MM.1S (cell line): ENCODE data around the gene SWAP70.

ENCODE experiments used
- DNase-seq: peaks from one replicate; pipeline ENCODE4 v3.0.0-alpha.2; 2015
- H2AFZ ChIP-seq: fragments of 300-600 bp; sonication (generic); 2 replicates; pipeline ENCODE4 v1.6.0; 2016; ENCODE audit warnings: antibody characterized with exemption, low read length
- H3F3A ChIP-seq: fragments of 300-600 bp; sonication (generic); 2 replicates; pipeline ENCODE4 v1.6.1; 2016; ENCODE audit warnings: mild to moderate bottlenecking, antibody characterized with exemption, low read length, moderate library complexity, mixed read lengths; ENCODE audit not compliant: insufficient read depth
- H3K27ac ChIP-seq: fragments of 300-600 bp; sonication (generic); 2 replicates; pipeline ENCODE4 v1.5.1; 2016; ENCODE audit warnings: mild to moderate bottlenecking, low read length
- H3K27me3 ChIP-seq: fragments of 300-600 bp; sonication (generic); replicated peaks from 2 replicates; pipeline ENCODE4 v1.6.0; 2016; ENCODE audit warnings: low read length; ENCODE audit not compliant: insufficient read depth
- H3K36me3 ChIP-seq: fragments of 300-600 bp; sonication (generic); replicated peaks from 2 replicates; pipeline ENCODE4 v1.6.1; 2016; ENCODE audit warnings: mild to moderate bottlenecking, low read length, mixed read lengths; ENCODE audit not compliant: insufficient read depth
- H3K4me1 ChIP-seq: fragments of 300-600 bp; sonication (generic); 2 replicates; pipeline ENCODE4 v1.6.1; 2016; ENCODE audit warnings: low read length, mixed read lengths
- H3K4me2 ChIP-seq: fragments of 300-600 bp; sonication (generic); 2 replicates; pipeline ENCODE4 v1.6.0; 2016; ENCODE audit warnings: low read depth, low read length
- H3K4me3 ChIP-seq: fragments of 300-600 bp; sonication (generic); 2 replicates; pipeline ENCODE4 v1.5.1; 2016; ENCODE audit warnings: low read length, mixed read lengths
- H3K79me2 ChIP-seq: fragments of 300-600 bp; sonication (generic); 2 replicates; pipeline ENCODE4 v1.6.1; 2016; ENCODE audit warnings: mixed run types, low read length, mixed read lengths
- H3K9ac ChIP-seq: fragments of 300-600 bp; sonication (generic); 2 replicates; pipeline ENCODE4 v1.6.1; 2016; ENCODE audit warnings: low read length, mixed read lengths
- H3K9me2 ChIP-seq: fragments of 300-600 bp; sonication (generic); replicated peaks from 2 replicates; pipeline ENCODE4 v1.6.1; 2016; ENCODE audit warnings: mild to moderate bottlenecking, low read length, mixed read lengths; ENCODE audit not compliant: insufficient read depth
- H3K9me3 ChIP-seq: fragments of 300-600 bp; sonication (generic); replicated peaks from 2 replicates; pipeline ENCODE4 v1.6.1; 2016; ENCODE audit warnings: mild to moderate bottlenecking, low read length, mixed read lengths; ENCODE audit not compliant: insufficient read depth
- H4K20me1 ChIP-seq: fragments of 300-600 bp; sonication (generic); 2 replicates; pipeline ENCODE4 v1.6.1; 2016; ENCODE audit warnings: mild to moderate bottlenecking, low read length, moderate library complexity, mixed read lengths; ENCODE audit not compliant: insufficient read depth
- EZH2 ChIP-seq: fragments of 300-600 bp; sonication (generic); optimal IDR thresholded peaks from 2 replicates; pipeline ENCODE3; 2017; ENCODE audit warnings: low read depth, mild to moderate bottlenecking, antibody characterized with exemption, low read length, mixed read lengths
- EZH2phosphoT487 ChIP-seq: fragments of 300-600 bp; sonication (generic); IDR thresholded peaks from 2 replicates; pipeline ENCODE4 v1.6.1; 2018; ENCODE audit warnings: antibody characterized with exemption, low read length
- TF ChIP-seq, protein P1 (sequence below): fragments of 300-600 bp; sonication (generic); IDR thresholded peaks from 2 replicates; pipeline ENCODE4 v1.5.1; 2016; ENCODE audit warnings: antibody characterized with exemption, low read length, mixed read lengths

The SWAP70 gene

DNA sequence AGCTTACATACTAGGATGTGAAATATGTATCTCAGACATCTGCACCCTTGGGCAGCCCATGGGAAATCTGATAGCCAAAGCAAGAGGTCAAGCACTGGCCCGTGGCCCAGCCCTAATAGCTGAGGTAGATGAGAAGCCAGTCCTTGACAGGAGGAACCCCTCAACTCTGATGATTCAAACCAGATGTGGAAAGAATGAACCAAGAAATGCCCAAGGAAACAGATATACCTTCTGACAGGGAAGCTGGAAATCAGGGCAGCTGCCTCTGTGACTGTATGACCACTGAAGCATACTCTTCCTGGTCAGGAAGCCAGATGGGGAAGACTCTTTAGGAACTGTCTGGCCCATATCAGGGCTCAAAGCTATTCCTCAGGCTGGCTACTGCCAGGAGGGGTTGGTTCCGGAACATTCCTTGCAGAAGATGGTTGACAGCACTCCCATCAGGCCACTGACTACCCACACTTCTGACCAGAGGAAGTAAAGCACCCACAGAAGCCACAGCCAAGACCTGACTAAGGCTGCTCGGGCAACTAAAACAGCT lies 124.2 kb downstream of the SWAP70 start:
- Histone ChIP-seq H3F3A (no peaks in the 10 kb centered on the region), H3K79me2 (no peaks in the 10 kb centered on the region), H3K9ac (no peak overlapping the region), H2AFZ (no peak overlapping the region), H3K27ac (no peak overlapping the region), H3K9me2 (no peaks in the 10 kb centered on the region), H3K4me1 (no peaks in the 10 kb centered on the region), H3K4me2 (no peak overlapping the region), H3K4me3 (no peak overlapping the region), H3K36me3 (no peaks in the 10 kb centered on the region), H3K9me3 (no peaks in the 10 kb centered on the region), H3K27me3 (no peaks in the 10 kb centered on the region), H4K20me1 (no peaks in the 10 kb centered on the region)
- TF ChIP-seq EZH2phosphoT487 = no peak
- TF ChIP-seq, protein P1, sequence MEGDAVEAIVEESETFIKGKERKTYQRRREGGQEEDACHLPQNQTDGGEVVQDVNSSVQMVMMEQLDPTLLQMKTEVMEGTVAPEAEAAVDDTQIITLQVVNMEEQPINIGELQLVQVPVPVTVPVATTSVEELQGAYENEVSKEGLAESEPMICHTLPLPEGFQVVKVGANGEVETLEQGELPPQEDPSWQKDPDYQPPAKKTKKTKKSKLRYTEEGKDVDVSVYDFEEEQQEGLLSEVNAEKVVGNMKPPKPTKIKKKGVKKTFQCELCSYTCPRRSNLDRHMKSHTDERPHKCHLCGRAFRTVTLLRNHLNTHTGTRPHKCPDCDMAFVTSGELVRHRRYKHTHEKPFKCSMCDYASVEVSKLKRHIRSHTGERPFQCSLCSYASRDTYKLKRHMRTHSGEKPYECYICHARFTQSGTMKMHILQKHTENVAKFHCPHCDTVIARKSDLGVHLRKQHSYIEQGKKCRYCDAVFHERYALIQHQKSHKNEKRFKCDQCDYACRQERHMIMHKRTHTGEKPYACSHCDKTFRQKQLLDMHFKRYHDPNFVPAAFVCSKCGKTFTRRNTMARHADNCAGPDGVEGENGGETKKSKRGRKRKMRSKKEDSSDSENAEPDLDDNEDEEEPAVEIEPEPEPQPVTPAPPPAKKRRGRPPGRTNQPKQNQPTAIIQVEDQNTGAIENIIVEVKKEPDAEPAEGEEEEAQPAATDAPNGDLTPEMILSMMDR = no peak
- no peak for TF ChIP-seq EZH2
- no peak for DNase-seq

DNA sequence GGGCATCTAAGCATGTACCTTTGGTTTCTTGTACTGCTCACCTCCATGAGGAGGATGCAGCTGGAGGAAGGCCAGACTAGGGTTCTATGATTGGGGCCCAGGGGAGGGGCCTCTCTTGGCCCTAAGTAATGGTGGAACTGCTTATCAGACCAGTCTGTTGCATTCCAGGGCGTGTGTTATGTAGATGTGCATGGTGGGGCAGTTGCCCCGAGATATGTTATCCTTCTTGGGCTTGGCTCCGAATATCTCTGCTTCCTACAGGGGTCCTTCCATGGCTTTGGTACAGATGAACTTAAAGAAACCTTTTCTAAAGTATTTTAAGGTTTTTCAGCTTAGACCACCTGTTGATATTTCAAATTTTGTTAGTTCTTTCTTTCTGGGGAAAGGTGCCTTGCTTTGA lies 126.0 kb downstream of the SWAP70 start:
- H3K4me1 ChIP-seq = no peaks in the 10 kb centered on the region
- H3K4me3 ChIP-seq = no peak overlapping the region
- no peak overlapping the region for H3K27ac ChIP-seq
- DNase-seq = no peak
- no peaks in the 10 kb centered on the region for H4K20me1 ChIP-seq
- TF ChIP-seq, protein P1 = no peak
- TF ChIP-seq EZH2 (no peak), EZH2phosphoT487 (no peak)
- no peaks in the 10 kb centered on the region for H3K27me3 ChIP-seq
- H2AFZ ChIP-seq = no peak overlapping the region
- H3K36me3 ChIP-seq = no peaks in the 10 kb centered on the region
- H3K9me2 ChIP-seq = no peaks in the 10 kb centered on the region
- no peaks in the 10 kb centered on the region for H3F3A ChIP-seq
- no peaks in the 10 kb centered on the region for H3K79me2 ChIP-seq
- H3K9ac ChIP-seq = no peak overlapping the region
- H3K9me3 ChIP-seq = no peaks in the 10 kb centered on the region
- no peak overlapping the region for H3K4me2 ChIP-seq

DNA sequence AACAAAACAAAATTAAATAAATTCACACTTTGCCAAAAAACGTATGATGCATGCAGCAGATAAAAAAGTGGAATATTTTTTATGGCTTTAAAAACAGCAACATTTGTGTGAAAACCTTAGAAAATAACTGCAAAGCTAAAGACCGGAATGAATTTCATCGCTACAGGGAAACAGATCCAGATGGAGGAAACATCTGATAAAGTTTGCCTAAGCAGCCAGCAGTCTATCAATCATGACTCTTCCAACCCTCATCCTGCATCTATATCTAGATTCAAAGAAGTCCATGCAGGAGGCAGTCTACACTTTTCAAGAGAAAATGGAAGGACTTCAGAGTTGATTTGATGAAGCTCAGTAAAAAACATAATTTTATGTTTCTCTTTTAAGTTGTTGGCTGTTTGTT lies 126.8 kb downstream of the SWAP70 start:
- no peaks in the 10 kb centered on the region for H3K36me3 ChIP-seq
- no peak overlapping the region for H3K4me3 ChIP-seq
- no peaks in the 10 kb centered on the region for H3K4me1 ChIP-seq
- H2AFZ ChIP-seq = no peak overlapping the region
- H3F3A ChIP-seq = no peaks in the 10 kb centered on the region
- no peak overlapping the region for H3K9ac ChIP-seq
- no peak for DNase-seq
- no peaks in the 10 kb centered on the region for H3K79me2 ChIP-seq
- H3K9me3 ChIP-seq = no peaks in the 10 kb centered on the region
- no peak overlapping the region for H3K27ac ChIP-seq
- H3K9me2 ChIP-seq = no peaks in the 10 kb centered on the region
- TF ChIP-seq EZH2phosphoT487 (no peak), EZH2 (no peak)
- TF ChIP-seq, protein P1 = no peak
- H3K4me2 ChIP-seq = no peak overlapping the region
- no peaks in the 10 kb centered on the region for H3K27me3 ChIP-seq
- H4K20me1 ChIP-seq = no peaks in the 10 kb centered on the region
